GM18870 (cell line): ENCODE data around the gene TSPAN17.
"Not testable (repeated sequence)": the region's sequence is repeated elsewhere in the genome, so short reads cannot be mapped to it uniquely, and the experiment has no call there.

ENCODE experiments used
- ATAC-seq: cut with Tn5 transposase; IDR thresholded peaks from one replicate; pipeline ENCODE4 v1.9.1; 2021; ENCODE audit warnings: moderate library complexity; ENCODE audit not compliant: unreplicated experiment

The TSPAN17 gene

GRCh38 chr5:176676361-176676824 is 29.1 kb downstream of the TSPAN17 start:
- ATAC-seq: peak; percentile 58

- no peak for ATAC-seq
These were observed 30.1 kb downstream of the TSPAN17 start for GRCh38 chr5:176677209-176677939.

- ATAC-seq: no peak
These were observed 31.3 kb downstream of the TSPAN17 start for GRCh38 chr5:176678584-176678983.

GRCh38 chr5:176679365-176680225 is 32.3 kb downstream of the TSPAN17 start:
- ATAC-seq: no peak

GRCh38 chr5:176680226-176680563 is 32.9 kb downstream of the TSPAN17 start:
- ATAC-seq: no peak

GRCh38 chr5:176682016-176682531 is 34.8 kb downstream of the TSPAN17 start:
- ATAC-seq: no peak

- ATAC-seq: no peak
These were observed 37.7 kb downstream of the TSPAN17 start for GRCh38 chr5:176685010-176685409.

- ATAC-seq: no peak
These were observed 40.0 kb downstream of the TSPAN17 start for GRCh38 chr5:176687247-176687646.

- no peak for ATAC-seq
These were observed 40.6 kb downstream of the TSPAN17 start for GRCh38 chr5:176687881-176688280.

GRCh38 chr5:176690911-176691310 is 43.6 kb downstream of the TSPAN17 start:
- ATAC-seq: no peak

- ATAC-seq: no peak
These were observed 44.2 kb downstream of the TSPAN17 start for GRCh38 chr5:176691524-176691923.

GRCh38 chr5:176692326-176692725 is 45.0 kb downstream of the TSPAN17 start:
- ATAC-seq: no peak

- no peak for ATAC-seq
These were observed 45.7 kb downstream of the TSPAN17 start for GRCh38 chr5:176692839-176693476.

GRCh38 chr5:176693477-176693851 is 46.2 kb downstream of the TSPAN17 start:
- no peak for ATAC-seq

- no peak for ATAC-seq
These were observed 46.9 kb downstream of the TSPAN17 start for GRCh38 chr5:176694146-176694545.

GRCh38 chr5:176694631-176695030 is 47.3 kb downstream of the TSPAN17 start:
- no peak for ATAC-seq

GRCh38 chr5:176695073-176695472 is 47.8 kb downstream of the TSPAN17 start:
- ATAC-seq: no peak

- no peak for ATAC-seq
These were observed 50.1 kb downstream of the TSPAN17 start for GRCh38 chr5:176697267-176697933.

- no peak for ATAC-seq
These were observed 50.8 kb downstream of the TSPAN17 start for GRCh38 chr5:176697934-176698538.

GRCh38 chr5:176699446-176699845 is 52.2 kb downstream of the TSPAN17 start:
- not testable (repeated sequence) for ATAC-seq
